PC-3 (cell line): ENCODE results near the gene APBA2. TPM values are rescaled to one million over a fixed set of nuclear protein-coding genes. Genes with fewer than 3 reads are reported as not detected.

Experiments used
- ATAC-seq: fragments of 200-7000 bp; cut with Tn5 transposase; 2 replicates; pipeline ENCODE4 v1.9.1; 2020; ENCODE audit warnings: mild to moderate bottlenecking, moderate library complexity
- BruUV-seq: library from RNA; stranded (reverse); fragments of 400-500 nt; replicated peaks from 2 replicates; lab custom pipeline; 2021; lab: Mats Ljungman, UMichigan
- CTCF ChIA-PET: fragments of 300-600 bp; sonication (Branson Sonifier 250); formaldehyde crosslinking; loops from one replicate; lab custom pipeline; 2022; ENCODE audit warnings: antibody characterized with exemption; lab: Charles Lee
- POLR2A ChIA-PET: fragments of 300-600 bp; sonication (Branson Sonifier 250); formaldehyde crosslinking; loops from one replicate; lab custom pipeline; 2022; ENCODE audit warnings: antibody characterized with exemption; ENCODE audit not compliant: unreplicated experiment; lab: Charles Lee
- DNase-seq: peaks from one replicate; pipeline ENCODE4 v3.0.0-alpha.2; 2015
- H2AFZ ChIP-seq: fragments of 300-600 bp; sonication (generic); 2 replicates; pipeline ENCODE4 v1.6.0; 2016; ENCODE audit warnings: antibody characterized with exemption, low read length
- H3F3A ChIP-seq: fragments of 300-600 bp; sonication (generic); one replicate; pipeline ENCODE4 v1.6.0; 2017; ENCODE audit warnings: antibody characterized with exemption, low read length, control low read depth, mild to moderate bottlenecking; ENCODE audit not compliant: unreplicated experiment
- H3K27ac ChIP-seq: fragments of 300-600 bp; sonication (generic); 2 replicates; pipeline ENCODE4 v1.5.1; 2016; ENCODE audit warnings: mild to moderate bottlenecking, low read length
- H3K27me3 ChIP-seq: fragments of 300-600 bp; sonication (generic); 2 replicates; pipeline ENCODE4 v1.6.1; 2016; ENCODE audit warnings: low read length, mixed read lengths
- H3K36me3 ChIP-seq: fragments of 300-600 bp; sonication (generic); 2 replicates; pipeline ENCODE4 v1.6.1; 2016; ENCODE audit warnings: low read depth, mixed run types, low read length, mixed read lengths
- H3K4me1 ChIP-seq: fragments of 300-600 bp; sonication (generic); 2 replicates; pipeline ENCODE4 v1.5.1; 2016; ENCODE audit warnings: low read length; ENCODE audit not compliant: insufficient read depth
- H3K4me2 ChIP-seq: fragments of 300-600 bp; sonication (generic); 2 replicates; pipeline ENCODE4 v1.6.0; 2016; ENCODE audit warnings: low read length
- H3K4me3 ChIP-seq: fragments of 300-600 bp; sonication (generic); 2 replicates; pipeline ENCODE4 v1.5.1; 2016; ENCODE audit warnings: mild to moderate bottlenecking, low read length, mixed read lengths
- H3K79me2 ChIP-seq: fragments of 300-600 bp; sonication (generic); 2 replicates; pipeline ENCODE4 v1.6.1; 2017; ENCODE audit warnings: low read length, mixed read lengths
- H3K9ac ChIP-seq: fragments of 300-600 bp; sonication (generic); 2 replicates; pipeline ENCODE4 v1.6.0; 2016; ENCODE audit warnings: mild to moderate bottlenecking, low read length
- H3K9me2 ChIP-seq: fragments of 300-600 bp; sonication (generic); replicated peaks from 2 replicates; pipeline ENCODE4 v1.6.1; 2016; ENCODE audit warnings: mixed run types, low read length, mixed read lengths
- H3K9me3 ChIP-seq: fragments of 300-600 bp; sonication (generic); 2 replicates; pipeline ENCODE4 v1.6.1; 2016; ENCODE audit warnings: low read length, mixed read lengths
- H4K20me1 ChIP-seq: fragments of 300-600 bp; sonication (generic); 2 replicates; pipeline ENCODE4 v1.6.1; 2016; ENCODE audit warnings: low read length, mixed read lengths
- CTCF ChIP-seq: fragments of 300-600 bp; sonication (generic); conservative IDR thresholded peaks from 2 replicates; pipeline ENCODE4 v1.5.1; 2017; ENCODE audit warnings: antibody characterized with exemption, low read depth, mild to moderate bottlenecking, low read length
- EZH2 ChIP-seq: fragments of 300-600 bp; sonication (generic); IDR thresholded peaks from one replicate; pipeline ENCODE4 v1.6.1; 2017; ENCODE audit warnings: antibody characterized with exemption, mild to moderate bottlenecking, low read length; ENCODE audit not compliant: unreplicated experiment
- EZH2phosphoT487 ChIP-seq: fragments of 300-600 bp; sonication (generic); IDR thresholded peaks from 2 replicates; pipeline ENCODE4 v1.6.1; 2018; ENCODE audit warnings: mild to moderate bottlenecking, antibody characterized with exemption, low read length, borderline replicate concordance
- intact Hi-C: fragments of 100-400 bp; cut with micrococcal nuclease; formaldehyde crosslinking; loops from 2 replicates; pipeline ENCODE4 v1.9.0; 2023
- total RNA-seq: library from RNA; depleted of rRNA; stranded (reverse); fragments of >200 nt; gene quantifications from 2 replicates; pipeline ENCODE4 v1.2.3, GENCODE V29; 2014

APBA2 gene
- total RNA-seq, 1 experiment from 2014 or later = 61.7 TPM

- CTCF ChIA-PET = no interaction called here
Observed at GRCh38 chr15:29150515-29151483, 265.0 kb downstream of the APBA2 start.

GRCh38 chr15:29151484-29151857 is 265.7 kb downstream of the APBA2 start:
- H3K4me2 ChIP-seq = no peak overlapping the region
- ChIA-PET POLR2A (no interaction called here), CTCF (no interaction called here)
- no peaks in the 10 kb centered on the region for H3K36me3 ChIP-seq
- DNase-seq (no peak), ATAC-seq (no peak)
- no TSS peak for BruUV-seq
- intact Hi-C loops = no loop called here
- H3K9me2 ChIP-seq = no peaks in the 10 kb centered on the region
- peaks cover 12% of the 10 kb centered on the region; the same call in 1 of the 2 replicates for H3K27me3 ChIP-seq
- no peak overlapping the region for H2AFZ ChIP-seq
- H3F3A ChIP-seq = no peaks in the 10 kb centered on the region
- no peak overlapping the region for H3K4me3 ChIP-seq
- no peaks in the 10 kb centered on the region for H3K9me3 ChIP-seq
- no peaks in the 10 kb centered on the region for H4K20me1 ChIP-seq
- H3K79me2 ChIP-seq = no peaks in the 10 kb centered on the region
- H3K4me1 ChIP-seq = no peaks in the 10 kb centered on the region
- H3K27ac ChIP-seq = no peak overlapping the region
- no peak for TF ChIP-seq CTCF
- no peak for TF ChIP-seq EZH2
- TF ChIP-seq EZH2phosphoT487 = no peak
- no peak overlapping the region for H3K9ac ChIP-seq

More at GRCh38 chr15:29150515-29151483, 265.0 kb downstream of the APBA2 start:
- no peaks in the 10 kb centered on the region for H3K4me1 ChIP-seq
- H3K27ac ChIP-seq = no peak overlapping the region
- no peaks in the 10 kb centered on the region for H3K36me3 ChIP-seq
- TF ChIP-seq CTCF (no peak), EZH2 (no peak), EZH2phosphoT487 (no peak)
- BruUV-seq = no TSS peak
- H3K27me3 ChIP-seq = peaks cover 19% of the 10 kb centered on the region
- no peak overlapping the region for H3K4me3 ChIP-seq
- H2AFZ ChIP-seq = no peak overlapping the region
- intact Hi-C loops = no loop called here
- ATAC-seq = no peak
- no peak overlapping the region for H3K9ac ChIP-seq
- no peak overlapping the region for H3K4me2 ChIP-seq
- no peaks in the 10 kb centered on the region for H3K9me3 ChIP-seq
- H3K9me2 ChIP-seq = no peaks in the 10 kb centered on the region
- no peaks in the 10 kb centered on the region for H3F3A ChIP-seq
- no peak for DNase-seq
- no peaks in the 10 kb centered on the region for H4K20me1 ChIP-seq
- no peaks in the 10 kb centered on the region for H3K79me2 ChIP-seq
- POLR2A ChIA-PET = no interaction called here

GRCh38 chr15:29156521-29156920 is 270.7 kb downstream of the APBA2 start:
- Histone ChIP-seq H3K9me3 (no peaks in the 10 kb centered on the region), H3K27ac (no peak overlapping the region), H3K4me1 (peaks cover 17% of the 10 kb centered on the region), H3K4me3 (no peak overlapping the region), H4K20me1 (no peaks in the 10 kb centered on the region), H3K27me3 (no peaks in the 10 kb centered on the region), H2AFZ (no peak overlapping the region), H3K9me2 (no peaks in the 10 kb centered on the region), H3K9ac (no peak overlapping the region), H3K4me2 (no peak overlapping the region), H3F3A (no peaks in the 10 kb centered on the region), H3K36me3 (no peaks in the 10 kb centered on the region), H3K79me2 (no peaks in the 10 kb centered on the region)
- ChIA-PET POLR2A (no interaction called here), CTCF (no interaction called here)
- intact Hi-C loops = no loop called here
- DNase-seq = no peak
- TF ChIP-seq EZH2 (no peak), CTCF (no peak), EZH2phosphoT487 (no peak)
- no peak for ATAC-seq
- BruUV-seq = no TSS peak
